Thyroid gland (tissue), 4 donors: Measurements from ENCODE around the gene SPRED2.

Experiments used
- CTCF ChIP-seq, 6 experiments: fragments of 200-600 bp in 3 of 6; fragments of 450-650 bp in 3 of 6; sonication (generic) in 3 of 6; IDR thresholded peaks; one replicate each; pipeline ENCODE4 v1.5.1; 2016 to 2019; ENCODE audit warnings: antibody characterized with exemption in 6 of 6, mild to moderate bottlenecking in 2 of 6, inconsistent platforms in 1 of 6, moderate library complexity in 1 of 6
- POLR2A ChIP-seq, 2 donors: fragments of 450-650 bp; IDR thresholded peaks; one replicate each; pipeline ENCODE4 v1.6.1; 2017; ENCODE audit warnings: antibody characterized with exemption in 2 of 2, mild to moderate bottlenecking in 2 of 2, moderate library complexity in 1 of 2

GRCh38 chr2:65331336-65332025, 100.9 kb downstream of the SPRED2 start:
- no peak for TF ChIP-seq POLR2A (IDR thresholded peaks at IDR 0.05)
- TF ChIP-seq CTCF (IDR thresholded peaks at IDR 0.05) = no peak
